Endometrial microvascular endothelial cells (primary cell): ENCODE measurements around the gene PPIA. TPM values are rescaled to one million over a fixed set of nuclear protein-coding genes. Genes with fewer than 3 reads are reported as not detected.

Experiments
- in situ Hi-C: cut with HindIII; loops from 2 replicates; pipeline ENCODE4 v1.10.0; 2017; ENCODE audit warnings: low sequenced_read_pairs, low pct_unique_long_range_greater_than_20kb; ENCODE audit errors: inconsistent ontology term
- total RNA-seq: library from RNA; depleted of rRNA; stranded (reverse); fragments of >200 nt; gene quantifications from one replicate; pipeline ENCODE4 v1.2.3, GENCODE V29; 2015; ENCODE audit errors: inconsistent ontology term

PPIA gene
- total RNA-seq: 4,454 TPM

DNA sequence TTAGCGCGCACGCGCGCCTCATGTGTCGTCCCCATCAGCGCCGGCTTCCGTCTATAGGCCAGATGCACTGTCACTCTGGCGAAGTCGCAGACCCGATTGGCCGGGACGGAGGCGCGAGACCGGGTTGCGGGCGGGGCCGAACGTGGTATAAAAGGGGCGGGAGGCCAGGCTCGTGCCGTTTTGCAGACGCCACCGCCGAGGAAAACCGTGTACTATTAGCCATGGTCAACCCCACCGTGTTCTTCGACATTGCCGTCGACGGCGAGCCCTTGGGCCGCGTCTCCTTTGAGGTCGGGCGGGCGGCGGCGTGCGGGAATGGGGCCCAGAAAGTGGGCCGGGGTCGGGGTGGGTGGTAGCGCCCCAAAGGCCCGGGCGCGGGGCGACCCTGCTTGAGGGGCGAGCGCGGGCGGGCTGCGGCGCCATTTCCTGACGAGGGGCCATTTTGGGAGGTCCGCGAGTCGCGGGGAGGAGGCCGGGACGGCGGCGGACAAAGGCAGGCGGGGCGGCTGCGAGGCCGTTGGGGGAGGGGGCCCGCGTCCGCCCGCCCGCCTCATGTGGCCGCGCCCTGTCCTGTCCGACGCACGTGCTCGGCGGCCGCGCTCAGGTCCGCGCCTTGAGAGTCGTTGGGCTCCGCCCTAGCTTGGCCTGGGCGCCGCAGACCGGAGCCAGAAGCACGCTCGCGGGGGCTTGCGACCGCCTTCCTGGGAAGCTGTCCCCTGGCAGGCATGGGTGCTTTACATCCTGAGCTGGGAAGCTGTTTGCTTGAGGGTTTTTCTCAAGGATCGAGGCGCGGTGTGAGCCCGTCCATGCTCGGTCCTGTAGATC, at the start of gene PPIA:
PPIA (plus strand) TSS at position 178 of the 825 bp plus-strand sequence; CDS start at position 222, 44 bp downstream.
- in situ Hi-C loops: no loop called here

DNA sequence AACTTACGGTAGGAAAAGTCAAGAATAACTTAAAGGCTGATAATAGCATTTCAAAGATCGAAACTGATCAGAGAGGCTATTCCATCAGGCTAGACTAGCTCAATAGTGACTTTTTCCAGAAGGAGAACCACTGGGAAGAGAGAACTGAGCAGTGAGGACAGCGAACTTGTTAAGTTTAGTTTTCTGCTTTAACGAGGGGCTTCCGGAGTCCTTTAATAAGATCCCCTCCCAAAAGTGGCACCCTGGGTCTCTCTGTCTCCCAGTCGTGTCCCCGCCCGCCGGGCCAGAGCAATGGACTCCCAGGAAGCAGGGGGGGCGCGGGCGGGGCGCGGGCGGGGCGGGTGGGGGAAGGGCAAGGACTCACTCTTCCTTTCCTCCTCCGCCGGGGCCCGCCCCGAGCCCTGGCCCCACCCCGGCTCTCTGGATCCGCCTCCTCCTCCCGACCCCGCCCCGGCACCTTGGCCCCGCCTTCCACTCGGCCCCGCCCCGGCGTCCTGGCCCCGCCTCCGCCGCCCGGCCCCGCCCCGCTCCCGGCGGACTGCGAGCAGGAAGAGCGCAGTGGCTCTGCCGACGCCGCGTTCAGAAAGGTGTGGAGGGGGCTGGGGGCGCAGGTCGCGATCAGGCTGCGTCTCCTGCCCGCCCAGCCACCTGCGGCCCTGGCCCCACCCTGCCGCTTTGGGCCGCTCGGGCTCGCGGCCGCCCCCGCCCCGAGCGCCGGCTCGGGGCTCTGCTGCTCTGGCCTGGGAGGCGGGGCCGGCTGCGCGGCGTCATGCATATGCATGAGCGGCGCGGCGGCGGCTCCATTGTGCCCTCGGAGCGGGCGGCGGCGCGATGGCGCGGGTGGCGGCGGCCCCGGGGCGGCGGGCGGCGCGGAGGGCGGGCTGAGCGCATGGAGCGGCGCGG, 48.2 kb upstream of the PPIA start, which contains the start of gene ZMIZ2:
ZMIZ2 (plus strand) TSS at position 803 of the 903 bp plus-strand sequence. CDS start 7,403 bp downstream, outside the sequence.
- in situ Hi-C loops: no loop called here

DNA sequence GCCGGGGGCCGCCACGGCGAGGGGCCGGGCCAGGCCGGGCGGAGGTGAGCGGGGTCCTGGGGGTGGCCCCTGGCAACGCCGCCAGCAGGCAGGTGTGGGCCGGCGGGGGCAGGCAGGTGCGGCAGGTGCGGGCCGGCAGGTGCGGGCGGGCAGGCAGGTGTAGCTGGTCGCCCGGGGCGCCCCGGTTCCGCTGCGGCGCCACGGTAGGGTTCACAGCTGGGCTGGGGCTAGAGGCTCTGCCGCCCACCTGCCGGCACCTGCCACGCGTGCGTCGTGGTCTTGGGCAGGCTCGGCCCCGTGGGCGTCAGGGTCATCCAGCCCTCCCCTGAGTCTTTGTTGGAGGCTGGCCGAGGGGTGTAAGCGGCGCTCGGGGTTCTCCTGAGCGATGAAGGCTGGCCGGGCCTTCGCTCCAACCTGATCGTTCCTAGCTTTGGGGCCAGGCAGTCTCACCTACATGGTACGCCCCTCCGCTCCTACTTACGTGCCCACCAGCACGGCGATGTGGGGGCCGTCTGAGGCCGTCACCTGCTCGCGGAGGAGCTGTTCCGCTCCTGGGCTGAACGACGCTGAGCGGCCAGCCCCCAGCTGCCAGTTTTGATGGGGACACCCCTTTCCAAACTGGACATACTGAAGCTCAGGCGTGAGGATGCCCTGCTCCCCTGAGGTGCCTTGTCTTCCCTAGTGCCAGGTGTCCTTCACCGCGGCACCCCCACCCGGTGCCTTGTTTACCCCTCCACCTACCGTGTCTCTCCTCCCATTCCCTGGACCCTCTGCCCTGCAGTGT, 47.3 kb upstream of the PPIA start:
- in situ Hi-C loops: no loop called here

DNA sequence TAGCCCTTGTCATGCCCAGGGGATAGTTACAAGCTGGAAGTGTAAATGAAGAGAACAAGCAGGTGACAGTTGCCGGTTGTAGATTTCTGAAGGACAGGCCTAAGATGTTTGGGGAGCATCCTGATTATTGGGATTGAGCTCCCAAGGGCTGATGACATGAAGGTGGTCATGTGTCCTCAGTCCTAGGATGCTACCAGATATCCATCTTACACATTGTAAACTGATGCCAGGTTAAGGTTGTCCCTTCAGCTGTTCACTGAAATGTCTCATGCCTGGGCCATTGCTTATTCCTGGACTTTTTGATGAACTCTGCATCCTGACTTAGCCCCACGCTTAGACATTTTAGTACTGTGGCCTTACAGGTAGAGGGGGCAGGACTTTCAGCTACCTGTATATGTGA, 46.5 kb upstream of the PPIA start:
- in situ Hi-C loops: no loop called here

DNA sequence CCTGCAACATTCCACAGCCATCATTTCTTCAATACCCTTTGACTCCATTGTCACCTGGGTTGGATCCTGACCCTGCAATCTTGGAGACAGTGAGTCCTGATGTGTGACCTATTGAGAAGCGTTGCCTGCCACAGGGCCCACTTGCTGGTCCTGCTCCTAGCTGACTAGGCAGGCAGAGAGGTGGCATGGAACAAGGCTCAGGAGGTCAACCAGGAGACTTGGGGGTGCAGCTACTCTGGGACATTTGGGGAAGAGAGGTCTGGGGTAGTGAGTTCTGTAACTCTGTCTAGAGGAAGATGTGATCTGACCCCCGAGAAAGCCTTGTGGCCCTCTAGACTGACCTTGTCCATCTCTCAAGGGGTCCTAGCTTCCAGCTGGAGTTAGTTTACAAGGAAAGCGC, 46.1 kb upstream of the PPIA start:
- in situ Hi-C loops: no loop called here

DNA sequence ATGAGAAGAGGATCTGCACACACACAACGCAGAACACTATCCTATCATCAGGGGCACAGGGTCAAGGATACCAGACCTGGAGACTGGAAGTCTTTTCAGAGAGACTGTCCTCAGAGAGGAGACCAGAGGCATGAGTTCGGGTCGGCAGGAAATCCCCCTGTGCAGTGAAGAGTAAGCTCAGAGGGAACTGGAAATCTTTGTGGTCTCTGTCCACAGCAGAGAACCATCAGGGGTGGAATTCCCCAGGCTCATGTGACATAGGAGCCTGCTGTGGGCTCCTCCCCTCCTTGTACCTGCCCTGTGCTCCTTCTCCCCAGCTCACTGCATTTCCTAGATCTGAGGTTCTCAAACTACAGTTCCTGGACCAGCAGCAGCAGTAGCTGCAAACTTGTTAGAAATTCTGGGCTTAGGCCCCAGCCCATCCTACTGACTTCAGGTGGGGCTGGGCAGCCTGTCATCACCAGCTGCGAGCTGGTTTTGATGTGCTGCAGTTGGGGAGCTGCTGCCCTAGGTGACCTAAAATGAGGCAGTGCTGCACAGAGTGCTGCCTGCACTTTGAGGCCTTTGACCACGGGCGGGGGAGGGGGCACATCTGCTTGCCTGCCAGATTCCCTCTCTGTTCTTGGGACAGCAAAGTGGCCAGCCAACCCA, 45.4 kb upstream of the PPIA start:
- in situ Hi-C loops: no loop called here

DNA sequence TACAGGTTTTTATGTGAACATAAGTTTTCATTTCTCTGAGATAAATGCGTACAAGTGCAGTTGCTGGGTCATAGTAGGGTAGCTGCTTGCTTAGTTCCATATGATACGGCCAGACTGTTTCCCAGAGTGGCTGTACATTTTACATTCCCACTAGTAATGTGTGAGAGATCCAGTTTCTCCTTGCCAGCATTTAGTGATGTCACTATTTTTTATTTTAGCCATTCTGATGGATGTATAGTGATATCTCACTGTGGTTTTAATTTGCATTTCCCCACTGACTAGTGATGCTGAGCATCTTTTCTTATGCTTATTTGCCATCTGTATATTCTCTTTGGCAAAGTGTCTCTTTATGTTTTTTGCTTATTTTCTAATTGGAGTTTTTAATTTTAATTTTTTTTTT, 43.7 kb upstream of the PPIA start:
- in situ Hi-C loops: no loop called here

DNA sequence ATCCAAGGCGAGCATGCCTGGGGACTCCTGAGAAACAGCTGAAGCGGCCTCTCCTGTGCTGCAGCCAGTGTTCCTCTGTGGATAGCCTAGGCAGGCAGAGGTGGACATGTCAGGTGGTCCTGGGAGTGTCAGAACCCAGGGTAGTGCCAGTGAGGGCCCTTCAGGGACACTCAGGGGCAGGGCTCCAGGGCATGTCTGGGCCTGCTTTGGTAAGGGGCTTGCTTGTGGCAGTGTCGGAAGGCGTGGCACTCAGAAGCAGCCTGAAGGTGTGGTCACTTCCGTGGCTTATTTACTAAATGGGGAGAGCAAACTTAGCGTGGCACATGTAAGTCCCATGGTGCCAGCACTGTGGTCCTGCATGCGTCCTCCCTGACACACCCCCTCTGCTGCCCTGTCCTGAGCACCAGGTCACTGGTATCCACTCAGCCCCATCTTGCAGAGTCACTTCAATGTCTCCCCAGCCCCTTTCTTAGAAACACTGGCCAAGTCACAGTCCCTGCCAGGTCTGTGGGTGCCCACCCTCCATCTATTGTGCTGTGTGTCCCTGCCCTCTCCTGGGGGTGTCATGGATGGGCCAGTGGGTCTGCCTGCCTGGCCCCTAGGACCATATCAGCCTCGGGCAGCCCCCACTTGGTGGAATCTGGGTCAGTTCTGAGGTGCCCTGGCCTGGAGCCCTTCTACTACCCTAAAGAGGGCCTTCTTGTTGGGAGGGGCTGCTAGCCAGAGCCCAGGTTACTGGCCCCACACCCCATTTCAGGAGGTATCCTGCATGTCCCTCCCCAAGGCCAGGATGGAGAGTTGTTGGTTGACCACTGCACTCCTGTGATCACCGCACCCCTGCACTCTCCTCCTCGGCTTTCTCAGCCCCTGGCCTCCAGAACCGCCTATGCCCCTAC, 41.4 kb upstream of the PPIA start:
- in situ Hi-C loops: no loop called here

DNA sequence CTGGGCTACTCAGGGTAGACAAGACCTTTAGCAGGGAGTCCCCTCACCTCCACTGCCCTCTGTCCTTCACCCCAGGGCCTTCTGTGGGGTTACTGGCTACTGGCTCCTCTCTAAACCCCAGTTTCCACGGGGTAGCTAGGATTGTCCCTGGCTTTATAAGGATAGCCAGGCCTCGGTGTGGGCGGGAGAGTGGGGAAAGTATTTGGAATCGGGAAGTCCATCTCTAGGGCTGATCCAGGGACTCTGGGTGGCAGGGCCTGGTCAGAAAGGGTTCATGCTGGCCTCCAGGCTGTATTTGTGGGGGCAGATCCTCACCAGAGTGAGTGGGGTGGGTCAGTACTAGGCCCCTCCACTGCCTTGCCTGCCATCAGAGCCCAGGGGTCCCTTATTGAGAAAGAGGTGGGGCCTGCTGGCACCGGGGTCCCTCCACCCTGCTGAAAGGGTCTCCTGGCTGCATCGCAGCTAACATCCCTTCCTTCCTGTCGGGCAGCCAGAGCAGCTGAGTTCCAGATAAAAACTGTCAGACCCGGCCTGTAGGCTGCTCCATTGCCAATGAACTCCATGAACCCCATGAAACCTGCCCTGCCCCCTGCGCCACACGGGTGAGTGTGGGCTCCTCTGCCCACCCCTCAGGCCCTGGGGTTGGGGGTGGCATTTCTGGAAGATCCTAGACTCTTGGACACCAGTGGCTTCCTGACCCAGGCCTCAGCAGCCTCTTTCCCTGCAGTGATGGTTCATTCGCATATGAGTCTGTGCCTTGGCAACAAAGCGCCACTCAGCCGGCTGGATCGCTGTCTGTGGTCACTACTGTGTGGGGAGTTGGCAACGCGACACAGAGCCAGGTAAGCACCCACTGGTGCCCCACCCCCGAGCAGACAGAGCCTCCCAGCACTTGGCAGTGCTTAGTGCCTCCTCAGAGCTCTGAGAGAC, 40.5 kb upstream of the PPIA start:
- in situ Hi-C loops: no loop called here

DNA sequence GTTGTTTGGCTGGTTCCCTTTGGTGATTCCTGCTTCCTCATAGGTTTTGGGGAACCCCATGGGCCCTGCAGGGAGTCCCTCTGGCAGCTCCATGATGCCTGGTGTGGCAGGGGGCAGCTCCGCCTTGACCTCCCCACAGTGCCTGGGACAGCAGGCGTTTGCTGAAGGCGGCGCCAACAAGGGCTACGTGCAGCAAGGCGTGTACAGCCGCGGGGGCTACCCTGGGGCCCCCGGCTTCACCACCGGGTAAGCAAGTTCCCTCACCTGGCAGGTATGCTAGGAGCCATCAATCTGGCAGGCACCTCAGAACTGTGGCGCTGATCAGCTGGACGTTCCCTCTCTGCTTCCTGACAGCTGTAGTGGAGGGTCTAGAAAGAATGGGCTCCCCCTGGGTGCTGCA, 39.6 kb upstream of the PPIA start:
- in situ Hi-C loops: no loop called here

DNA sequence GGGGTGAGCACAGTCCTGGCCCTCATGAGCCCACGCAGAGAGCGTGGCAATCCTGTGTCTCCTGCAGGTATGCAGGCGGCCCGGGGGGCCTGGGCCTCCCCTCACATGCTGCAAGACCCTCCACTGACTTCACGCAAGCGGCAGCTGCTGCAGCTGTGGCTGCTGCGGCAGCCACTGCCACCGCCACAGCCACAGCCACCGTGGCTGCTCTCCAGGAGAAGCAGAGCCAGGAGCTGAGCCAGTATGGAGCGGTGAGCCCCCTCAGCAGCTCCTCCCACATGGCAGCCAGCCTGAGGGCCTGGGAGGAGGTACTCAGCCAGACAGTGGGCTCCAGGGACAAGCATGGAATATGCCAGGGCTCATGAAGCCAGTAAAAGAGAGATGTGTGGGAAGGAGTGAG, 39.2 kb upstream of the PPIA start:
- in situ Hi-C loops: no loop called here

DNA sequence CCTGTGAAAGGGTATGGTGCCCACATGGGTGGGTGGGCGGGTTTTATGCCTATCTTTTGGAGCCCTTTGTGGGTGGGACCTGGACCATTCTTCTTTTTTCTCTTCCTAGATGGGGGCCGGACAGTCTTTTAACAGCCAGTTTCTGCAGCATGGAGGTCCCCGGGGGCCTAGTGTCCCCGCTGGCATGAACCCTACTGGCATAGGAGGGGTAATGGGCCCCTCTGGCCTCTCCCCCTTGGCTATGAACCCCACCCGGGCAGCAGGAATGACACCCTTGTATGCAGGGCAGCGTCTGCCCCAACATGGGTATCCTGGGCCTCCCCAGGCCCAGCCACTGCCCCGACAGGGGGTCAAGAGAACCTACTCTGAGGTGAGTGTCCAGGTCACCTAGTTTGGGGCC, 38.7 kb upstream of the PPIA start:
- in situ Hi-C loops: no loop called here

DNA sequence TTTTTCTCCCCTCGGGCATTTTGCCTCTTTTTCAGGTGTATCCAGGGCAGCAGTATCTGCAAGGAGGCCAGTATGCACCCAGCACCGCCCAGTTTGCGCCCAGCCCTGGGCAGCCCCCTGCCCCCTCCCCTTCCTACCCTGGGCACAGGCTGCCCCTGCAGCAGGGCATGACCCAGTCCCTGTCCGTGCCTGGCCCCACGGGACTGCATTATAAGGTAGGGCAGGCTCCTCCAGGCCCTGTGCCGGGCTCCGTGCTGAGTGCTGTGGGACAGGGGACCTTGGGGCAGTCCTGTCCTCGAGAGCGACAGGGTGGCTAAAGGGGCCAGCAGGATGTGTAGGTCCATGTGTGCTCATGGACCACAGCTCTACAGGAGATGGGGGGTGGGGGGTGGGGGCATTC, 37.2 kb upstream of the PPIA start:
- in situ Hi-C loops: no loop called here

DNA sequence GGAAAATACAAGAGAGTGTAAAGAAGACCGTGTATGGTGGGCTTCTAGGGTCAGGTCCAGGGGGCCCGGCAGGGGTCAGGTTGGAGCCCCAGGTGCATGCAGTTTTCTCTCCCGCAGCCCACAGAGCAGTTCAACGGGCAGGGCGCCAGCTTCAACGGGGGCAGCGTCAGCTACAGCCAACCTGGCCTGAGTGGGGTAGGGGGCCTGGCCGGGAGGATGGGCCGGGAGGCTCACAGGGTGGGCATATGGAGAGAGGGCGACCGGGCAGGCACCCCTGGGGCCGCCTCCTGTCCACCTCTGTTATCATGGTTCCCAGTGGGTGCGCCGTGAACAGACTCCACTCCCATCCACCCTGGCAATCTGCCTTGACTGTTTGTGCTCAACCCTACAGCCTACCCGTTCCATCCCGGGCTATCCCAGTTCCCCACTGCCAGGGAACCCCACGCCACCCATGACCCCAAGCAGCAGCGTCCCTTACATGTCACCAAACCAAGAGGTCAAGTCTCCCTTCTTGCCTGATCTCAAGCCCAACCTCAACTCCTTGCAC, 36.4 kb upstream of the PPIA start:
- in situ Hi-C loops: no loop called here

DNA sequence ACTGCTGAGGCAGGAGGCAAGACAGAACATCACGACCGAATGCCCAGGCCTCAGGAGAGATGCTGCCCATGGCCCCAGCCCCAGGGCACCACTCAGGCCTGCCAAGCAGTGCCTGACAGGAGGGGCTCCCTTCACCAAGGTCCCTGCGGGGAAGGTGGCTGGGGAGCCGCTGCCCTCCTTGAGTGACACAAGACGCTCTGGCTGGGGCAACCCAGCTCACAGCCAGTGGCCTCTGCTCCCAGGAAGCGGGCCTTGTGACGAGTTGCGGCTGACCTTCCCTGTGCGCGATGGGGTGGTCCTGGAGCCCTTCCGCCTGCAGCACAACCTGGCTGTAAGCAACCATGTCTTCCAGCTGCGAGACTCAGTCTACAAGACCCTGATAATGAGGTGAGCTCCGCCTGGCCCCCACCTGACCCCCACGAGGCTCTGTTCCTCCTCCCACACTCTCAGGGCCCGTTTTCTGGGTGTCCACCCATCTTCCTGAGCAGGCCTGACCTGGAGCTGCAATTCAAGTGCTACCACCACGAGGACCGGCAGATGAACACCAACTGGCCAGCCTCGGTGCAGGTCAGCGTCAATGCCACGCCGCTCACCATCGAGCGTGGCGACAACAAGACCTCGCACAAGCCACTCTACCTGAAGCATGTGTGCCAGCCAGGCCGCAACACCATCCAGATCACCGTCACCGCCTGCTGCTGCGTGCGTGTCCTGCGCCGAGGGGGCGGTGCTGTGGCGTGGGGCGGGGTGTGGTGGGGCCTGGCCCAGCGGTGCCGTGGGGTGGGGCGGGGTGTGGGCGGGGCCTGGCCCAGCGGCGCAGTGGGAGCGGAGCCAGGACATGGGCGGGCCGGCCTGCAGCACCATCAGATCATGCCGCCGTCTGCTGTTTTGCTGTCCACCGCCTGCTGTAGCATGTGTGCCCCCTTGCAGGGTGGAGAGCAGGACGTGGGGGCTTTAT, 35.0 kb upstream of the PPIA start:
- in situ Hi-C loops: no loop called here
